Activated CD4-positive, alpha-beta T cell treated with anti-CD3 and anti-CD28 coated beads for 36 hours (primary cell): Measurements from ENCODE around the gene DDA1. TPM values are rescaled to one million over a fixed set of nuclear protein-coding genes. Genes with fewer than 3 reads are reported as not detected.
"Not testable (repeated sequence)": the region's sequence is repeated elsewhere in the genome, so short reads cannot be mapped to it uniquely, and the experiment has no call there.

Experiments
- ATAC-seq: fragments of 200-7000 bp; cut with Tn5 transposase; one replicate; pipeline ENCODE4 v1.10.0; 2021; ENCODE audit warnings: mild to moderate bottlenecking, moderate library complexity
- CTCF ChIA-PET: fragments of 350-600 bp; sonication (Branson Sonifier 250); formaldehyde crosslinking; loops from one replicate; lab custom pipeline; 2021; ENCODE audit warnings: antibody characterized with exemption; lab: Charles Lee
- POLR2A ChIA-PET: fragments of 350-600 bp; sonication (Branson Sonifier 250); formaldehyde crosslinking; loops from one replicate; lab custom pipeline; 2021; ENCODE audit warnings: antibody characterized with exemption, inconsistent platforms; lab: Charles Lee
- DNase-seq: peaks from one replicate; pipeline ENCODE4 v3.0.0-alpha.2; 2020
- H3K27ac Mint-ChIP-seq: one replicate; pipeline ENCODE4 v1.8.0; 2021; ENCODE audit warnings: mixed read lengths
- H3K27me3 Mint-ChIP-seq: one replicate; pipeline ENCODE4 v1.8.0; 2021; ENCODE audit warnings: mixed read lengths
- H3K36me3 Mint-ChIP-seq: one replicate; pipeline ENCODE4 v1.8.0; 2021; ENCODE audit warnings: low read depth, mixed read lengths
- H3K4me1 Mint-ChIP-seq: one replicate; pipeline ENCODE4 v1.8.0; 2021; ENCODE audit warnings: mixed read lengths
- H3K4me3 Mint-ChIP-seq: one replicate; pipeline ENCODE4 v1.8.0; 2021; ENCODE audit warnings: mild to moderate bottlenecking, moderate library complexity, mixed read lengths
- H3K9me3 Mint-ChIP-seq: one replicate; pipeline ENCODE4 v1.8.0; 2021; ENCODE audit warnings: low read depth, mixed read lengths
- intact Hi-C, 2 experiments: fragments of 100-400 bp; cut with DNase I in 1 of 2; cut with micrococcal nuclease in 1 of 2; formaldehyde crosslinking; loops; one replicate each; pipeline versions ENCODE4 v1.14.2 to v1.15.1; 2022 to 2024; cut with DNase I, micrococcal nuclease
- total RNA-seq, 2 experiments: library from RNA; stranded (reverse); gene quantifications; one replicate each; pipeline ENCODE4 v1.2.3, GENCODE V29; 2021

Gene DDA1
- total RNA-seq, 2 experiments from 2014 or later: 26.2 to 39.6 TPM

GRCh38 chr19:17286752-17287151 lies 22.6 kb upstream of the DDA1 start:
- POLR2A ChIA-PET: no interaction called here
- ATAC-seq: no peak
- Mint-ChIP-seq H3K27ac (no peak overlapping the region), H3K4me1 (peaks cover 3% of the 10 kb centered on the region), H3K9me3 (no peaks in the 10 kb centered on the region), H3K4me3 (no peak overlapping the region), H3K27me3 (peaks cover 3% of the 10 kb centered on the region), H3K36me3 (no peaks in the 10 kb centered on the region)
- CTCF ChIA-PET: interaction anchor here (0.9 kb wide), 1 partner anchor 26 kb away, joined by 3 read pairs; no protein-coding TSS in a partner anchor
- no peak for DNase-seq
- intact Hi-C loops: no loop called here

GRCh38 chr19:17289489-17289888 lies 19.9 kb upstream of the DDA1 start:
- Mint-ChIP-seq H3K4me3 (no peak overlapping the region), H3K27ac (no peak overlapping the region), H3K4me1 (peaks cover 3% of the 10 kb centered on the region), H3K36me3 (peaks cover 2% of the 10 kb centered on the region), H3K9me3 (no peaks in the 10 kb centered on the region), H3K27me3 (no peaks in the 10 kb centered on the region)
- ATAC-seq (peak; percentile 16), DNase-seq (peak; percentile 78)
- ChIA-PET CTCF (no interaction called here), POLR2A (no interaction called here)
- intact Hi-C loops: no loop called here

GRCh38 chr19:17292301-17293074 lies 16.9 kb upstream of the DDA1 start:
- intact Hi-C loops: loop anchor here (1.0 to 5.0 kb wide), 11 partner anchors 11 to 217 kb away; partner anchors contain the start of genes ABHD8 (in 2 of the 2), DDA1 (in 2 of the 2), BABAM1 (in 1 of the 2) and GTPBP3 (in 1 of the 2)
- ATAC-seq (peak; percentile 98), DNase-seq (peak; percentile 90)
- CTCF ChIA-PET: interaction anchor here (0.6 to 3.4 kb wide), 16 partner anchors 10 to 503 kb away, joined by 3 to 24 read pairs (median 4); partner anchors contain the start of genes ABHD8, BABAM1, DDA1 and MRPL34
- POLR2A ChIA-PET: interaction anchor here (0.6 to 1.0 kb wide), 4 partner anchors 13 to 473 kb away, joined by 3 to 5 read pairs (median 4); partner anchors contain the start of gene DDA1
- Mint-ChIP-seq H3K9me3 (no peaks in the 10 kb centered on the region), H3K27ac (peak overlapping the region; percentile 84), H3K4me3 (peak overlapping the region; percentile 88), H3K36me3 (peaks cover 5% of the 10 kb centered on the region), H3K27me3 (no peaks in the 10 kb centered on the region), H3K4me1 (peaks cover 5% of the 10 kb centered on the region)

GRCh38 chr19:17293605-17294004 lies 15.8 kb upstream of the DDA1 start:
- Mint-ChIP-seq H3K4me3 (no peak overlapping the region), H3K4me1 (peaks cover 5% of the 10 kb centered on the region), H3K36me3 (peaks cover 10% of the 10 kb centered on the region), H3K27ac (no peak overlapping the region), H3K27me3 (no peaks in the 10 kb centered on the region), H3K9me3 (no peaks in the 10 kb centered on the region)
- ChIA-PET POLR2A (interaction anchor here (1.0 kb wide), 1 partner anchor 16 kb away, joined by 5 read pairs; the partner anchor contains the start of gene DDA1), CTCF (interaction anchor here (0.6 to 3.4 kb wide), 12 partner anchors 11 to 504 kb away, joined by 3 to 24 read pairs (median 4); partner anchors contain the start of genes ABHD8, BABAM1, DDA1 and MRPL34)
- intact Hi-C loops: loop anchor here in 1 of 2 experiments (1.0 to 5.0 kb wide), 2 partner anchors 157 to 174 kb away; no protein-coding TSS in a partner anchor
- ATAC-seq (no peak), DNase-seq (no peak)

GRCh38 chr19:17294051-17294891 lies 15.1 kb upstream of the DDA1 start:
- intact Hi-C loops: loop anchor here in 1 of 2 experiments (5.0 kb wide), 1 partner anchor 173 kb away; no protein-coding TSS in a partner anchor
- no peak overlapping the region for H3K4me3 Mint-ChIP-seq
- peaks cover 10% of the 10 kb centered on the region for H3K36me3 Mint-ChIP-seq
- POLR2A ChIA-PET: no interaction called here
- H3K4me1 Mint-ChIP-seq: peaks cover 5% of the 10 kb centered on the region
- H3K9me3 Mint-ChIP-seq: no peaks in the 10 kb centered on the region
- no peak overlapping the region for H3K27ac Mint-ChIP-seq
- CTCF ChIA-PET: interaction anchor here (0.7 to 3.4 kb wide), 2 partner anchors 10 to 177 kb away, joined by 4 to 24 read pairs; partner anchors contain the start of genes ABHD8 and MRPL34
- H3K27me3 Mint-ChIP-seq: no peaks in the 10 kb centered on the region
- ATAC-seq (no peak), DNase-seq (peak; percentile 85)

GRCh38 chr19:17295551-17295950 lies 13.8 kb upstream of the DDA1 start:
- H3K9me3 Mint-ChIP-seq, DNase-seq, ATAC-seq, H3K27me3 Mint-ChIP-seq, H3K27ac Mint-ChIP-seq, H3K4me1 Mint-ChIP-seq, CTCF ChIA-PET, H3K4me3 Mint-ChIP-seq, intact Hi-C loops: not testable (repeated sequence)
- POLR2A ChIA-PET: interaction anchor here (0.5 to 0.6 kb wide), 2 partner anchors 23 to 87 kb away, joined by 3 to 4 read pairs; no protein-coding TSS in a partner anchor
- peaks cover 10% of the 10 kb centered on the region for H3K36me3 Mint-ChIP-seq

- Mint-ChIP-seq H3K4me3 (no peak overlapping the region), H3K9me3 (no peaks in the 10 kb centered on the region), H3K27me3 (no peaks in the 10 kb centered on the region), H3K4me1 (peaks cover 5% of the 10 kb centered on the region), H3K36me3 (peaks cover 10% of the 10 kb centered on the region), H3K27ac (no peak overlapping the region)
- intact Hi-C loops: no loop called here
- ATAC-seq: no peak
- CTCF ChIA-PET: no interaction called here
- POLR2A ChIA-PET: interaction anchor here (0.5 to 0.6 kb wide), 2 partner anchors 23 to 86 kb away, joined by 3 to 4 read pairs; no protein-coding TSS in a partner anchor
- peak; percentile 41 for DNase-seq
These were observed 13.1 kb upstream of the DDA1 start for GRCh38 chr19:17296273-17296672.

GRCh38 chr19:17296976-17297375 lies 12.4 kb upstream of the DDA1 start:
- H3K27me3 Mint-ChIP-seq: no peaks in the 10 kb centered on the region
- ATAC-seq: no peak
- ChIA-PET CTCF (no interaction called here), POLR2A (no interaction called here)
- H3K36me3 Mint-ChIP-seq: peaks cover 12% of the 10 kb centered on the region
- H3K9me3 Mint-ChIP-seq: no peaks in the 10 kb centered on the region
- peak overlapping the region; percentile 25 for H3K27ac Mint-ChIP-seq
- intact Hi-C loops: no loop called here
- no peak for DNase-seq
- H3K4me3 Mint-ChIP-seq: no peak overlapping the region
- H3K4me1 Mint-ChIP-seq: peaks cover 7% of the 10 kb centered on the region

- intact Hi-C loops: no loop called here
- no peaks in the 10 kb centered on the region for H3K9me3 Mint-ChIP-seq
- CTCF ChIA-PET: interaction anchor here (0.6 kb wide), 1 partner anchor 90 kb away, joined by 3 read pairs; no protein-coding TSS in a partner anchor
These were observed 8.3 kb upstream of the DDA1 start for GRCh38 chr19:17300992-17301619.

GRCh38 chr19:17302391-17303166 lies 6.8 kb upstream of the DDA1 start:
- no peaks in the 10 kb centered on the region for H3K9me3 Mint-ChIP-seq
- CTCF ChIA-PET: interaction anchor here (0.6 to 5.1 kb wide), 3 partner anchors 9 to 84 kb away, joined by 3 to 24 read pairs (median 4); no protein-coding TSS in a partner anchor
- H3K4me1 Mint-ChIP-seq: peaks cover 30% of the 10 kb centered on the region
- POLR2A ChIA-PET: no interaction called here
- peaks cover 6% of the 10 kb centered on the region for H3K36me3 Mint-ChIP-seq
- peak overlapping the region; percentile 63 for H3K4me3 Mint-ChIP-seq
- intact Hi-C loops: loop anchor here (1.0 kb wide), 1 partner anchor 10 kb away; no protein-coding TSS in a partner anchor
- H3K27me3 Mint-ChIP-seq: no peaks in the 10 kb centered on the region
- H3K27ac Mint-ChIP-seq: peak overlapping the region; percentile 31
- DNase-seq (no peak), ATAC-seq (no peak)

More at GRCh38 chr19:17300992-17301619, 8.3 kb upstream of the DDA1 start:
- peaks cover 25% of the 10 kb centered on the region for H3K4me1 Mint-ChIP-seq
- H3K4me3 Mint-ChIP-seq: no peak overlapping the region
- POLR2A ChIA-PET: no interaction called here
- peaks cover 10% of the 10 kb centered on the region for H3K36me3 Mint-ChIP-seq
- ATAC-seq (no peak), DNase-seq (no peak)
- H3K27ac Mint-ChIP-seq: no peak overlapping the region
- H3K27me3 Mint-ChIP-seq: no peaks in the 10 kb centered on the region
